CD4-positive, alpha-beta T cell treated with Interleukin-6 for 4 hours (primary cell): ENCODE measurements around the gene SELENOI.

Source experiments
- DNase-seq: peaks from one replicate; pipeline ENCODE4 v3.0.0-alpha.2; 2020; ENCODE audit warnings: mixed read lengths

The SELENOI gene

GRCh38 chr2:26412091-26412673 is 66.2 kb downstream of the SELENOI start:
- DNase-seq, result no peak

DNA sequence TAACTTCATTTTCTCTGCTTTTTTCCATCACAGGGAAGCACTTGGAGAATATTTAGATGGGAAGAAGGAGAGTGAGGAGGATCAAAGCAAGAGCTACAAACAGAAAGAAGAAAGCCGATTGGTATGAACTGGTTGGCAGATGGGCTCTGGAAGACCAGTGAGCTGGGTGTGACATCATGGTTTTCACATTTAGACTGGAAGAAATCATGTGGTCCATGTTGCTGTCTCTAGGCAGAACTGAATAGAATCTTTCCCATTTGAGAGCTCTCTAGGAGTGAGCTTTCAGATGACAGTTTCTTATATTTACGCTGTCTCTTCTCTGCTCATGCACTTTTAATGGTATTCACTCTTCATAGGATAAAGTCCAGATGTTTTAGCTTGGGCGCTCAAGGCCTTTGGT is 68.4 kb downstream of the SELENOI start:
- no peak for DNase-seq

- DNase-seq, result no peak
These were observed 76.0 kb downstream of the SELENOI start for GRCh38 chr2:26421961-26422360.

DNA sequence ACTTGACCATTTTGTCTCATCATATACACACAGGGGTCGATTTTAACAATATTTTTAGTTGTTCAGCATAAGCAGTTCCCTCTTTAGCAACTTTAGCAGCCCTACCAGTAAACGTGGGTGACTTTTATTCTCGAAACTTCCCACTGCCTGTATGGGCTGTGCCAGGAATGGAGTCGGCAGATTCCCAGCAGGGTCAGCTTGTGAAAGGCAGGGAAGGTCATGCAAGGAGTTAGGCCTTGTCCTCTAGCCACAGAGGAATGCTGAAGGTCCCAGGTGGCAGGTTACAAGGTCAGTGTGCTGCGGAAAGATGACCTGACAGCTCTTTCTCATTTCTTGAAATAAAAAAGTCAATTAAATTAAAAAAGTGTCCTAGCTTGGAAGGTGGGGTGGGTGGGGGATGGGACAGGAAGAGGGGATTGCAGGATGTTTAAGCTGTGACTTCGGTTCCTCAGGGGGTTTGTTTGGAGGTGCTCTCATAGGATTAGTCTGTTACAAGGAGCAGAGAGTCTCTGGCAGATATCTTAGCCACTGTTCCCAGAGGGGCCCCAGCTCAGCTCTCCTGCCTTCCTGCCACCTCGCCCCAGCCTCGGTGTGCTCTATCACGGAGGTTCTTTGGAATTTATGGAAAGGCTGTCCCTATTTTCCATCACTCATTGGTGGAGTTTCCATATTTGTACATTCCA is 77.1 kb downstream of the SELENOI start:
- no peak for DNase-seq

- DNase-seq, result no peak
These were observed 77.8 kb downstream of the SELENOI start for GRCh38 chr2:26423750-26424149.

DNA sequence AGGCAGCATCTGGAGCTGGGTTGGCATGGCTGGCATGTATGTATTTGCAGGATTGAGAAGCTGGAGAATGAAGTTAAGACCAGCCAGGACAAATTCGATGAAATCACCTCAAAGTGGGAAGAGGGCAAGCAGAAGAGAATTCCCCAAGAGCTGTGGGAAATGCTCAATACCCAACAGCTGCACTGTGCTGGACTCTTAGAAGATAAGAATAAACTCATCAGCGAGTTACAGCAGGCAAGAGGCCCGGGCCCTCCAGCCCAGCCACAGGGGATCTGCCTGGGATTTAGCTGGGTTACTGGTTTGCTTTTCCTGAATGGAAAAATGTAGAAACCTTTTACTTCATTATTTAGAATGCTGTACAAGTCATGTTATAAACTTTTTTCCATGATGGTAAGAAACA is 78.3 kb downstream of the SELENOI start:
- no peak for DNase-seq

- DNase-seq, result no peak
These were observed 82.9 kb downstream of the SELENOI start for GRCh38 chr2:26428846-26429245.

DNA sequence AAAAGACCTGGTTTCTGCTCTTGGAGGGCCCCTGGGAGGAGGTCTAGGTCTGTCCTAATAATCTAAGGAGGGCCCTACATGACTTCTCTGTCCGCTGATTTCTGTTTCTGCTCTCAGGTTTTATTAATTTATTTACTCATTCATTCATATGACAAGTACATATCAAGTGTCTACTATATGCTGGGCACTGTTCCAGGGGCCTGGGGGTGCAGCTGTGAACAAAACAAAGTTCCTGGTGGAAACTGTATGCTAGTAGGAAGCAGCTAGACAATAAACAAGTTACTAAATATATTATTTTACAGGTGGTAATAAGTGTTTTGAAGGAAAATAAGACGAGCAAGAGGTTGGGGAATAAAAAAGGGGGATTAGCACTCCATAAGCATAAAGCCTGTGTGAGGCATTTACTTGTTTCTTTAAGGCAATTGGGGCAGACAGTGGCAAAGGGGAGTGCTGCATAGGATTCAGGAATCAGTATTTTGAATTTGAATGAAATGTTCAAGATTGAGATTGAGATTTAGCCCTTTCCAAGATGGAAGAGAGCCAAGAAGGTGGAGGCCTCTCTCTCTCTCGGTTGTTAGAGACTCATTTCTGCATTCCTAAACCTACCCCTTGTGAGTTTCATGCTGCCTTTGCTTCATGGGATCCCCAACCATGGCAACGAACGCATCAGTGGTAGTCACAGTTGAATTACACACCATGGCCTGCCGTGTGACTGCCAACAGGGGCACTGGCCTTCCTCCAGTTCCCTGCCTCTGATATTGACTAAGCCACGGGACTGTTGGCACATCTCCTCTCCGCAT is 84.0 kb downstream of the SELENOI start:
- no peak for DNase-seq

GRCh38 chr2:26430826-26431225 is 84.9 kb downstream of the SELENOI start:
- no peak for DNase-seq

- DNase-seq, result no peak
These were observed 86.4 kb downstream of the SELENOI start for GRCh38 chr2:26432363-26432762.

GRCh38 chr2:26432859-26433258 is 86.9 kb downstream of the SELENOI start:
- no peak for DNase-seq

DNA sequence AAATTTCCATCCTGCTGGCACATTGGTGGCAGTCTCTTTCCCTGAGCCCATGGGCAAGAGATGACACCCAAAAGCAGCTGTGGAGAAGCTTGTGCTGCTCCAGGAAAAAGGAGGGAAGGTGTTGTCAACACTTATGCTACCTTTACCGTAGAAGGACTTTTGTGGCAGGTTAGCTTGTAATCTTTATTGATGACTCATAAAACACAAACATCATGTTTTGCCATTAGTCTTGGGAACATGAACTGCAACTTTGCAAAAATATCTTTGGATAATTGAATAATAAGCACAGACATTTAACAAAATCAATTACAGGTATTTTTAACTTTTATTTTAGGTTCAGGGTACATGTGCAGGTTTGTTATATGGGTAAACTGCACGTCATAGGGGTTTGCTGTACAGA is 89.2 kb downstream of the SELENOI start:
- DNase-seq, result no peak

- DNase-seq, result no peak
These were observed 92.6 kb downstream of the SELENOI start for GRCh38 chr2:26438526-26438925.

DNA sequence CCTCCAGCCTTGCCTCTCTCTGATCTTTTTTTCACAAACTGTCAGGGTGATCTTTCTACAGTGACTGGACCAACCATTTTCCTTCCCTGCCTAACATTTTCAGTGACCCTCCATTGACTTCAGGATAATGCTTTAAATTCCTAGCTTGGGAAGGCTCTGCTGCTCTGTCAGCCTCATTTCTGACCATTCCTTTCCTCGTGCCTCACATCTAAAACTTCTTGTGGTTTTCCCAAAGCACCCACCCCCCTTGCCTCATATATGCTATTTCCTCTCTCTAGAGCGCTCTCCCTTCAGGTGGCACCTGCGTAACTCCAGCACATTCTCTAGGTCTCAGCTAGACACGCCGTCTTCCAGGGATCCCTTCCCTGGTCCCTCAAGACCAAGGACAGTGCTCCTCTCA is 93.0 kb downstream of the SELENOI start:
- no peak for DNase-seq

- no peak for DNase-seq
These were observed 96.4 kb downstream of the SELENOI start for GRCh38 chr2:26442301-26442700.

- no peak for DNase-seq
These were observed 96.8 kb downstream of the SELENOI start for GRCh38 chr2:26442707-26443106.

DNA sequence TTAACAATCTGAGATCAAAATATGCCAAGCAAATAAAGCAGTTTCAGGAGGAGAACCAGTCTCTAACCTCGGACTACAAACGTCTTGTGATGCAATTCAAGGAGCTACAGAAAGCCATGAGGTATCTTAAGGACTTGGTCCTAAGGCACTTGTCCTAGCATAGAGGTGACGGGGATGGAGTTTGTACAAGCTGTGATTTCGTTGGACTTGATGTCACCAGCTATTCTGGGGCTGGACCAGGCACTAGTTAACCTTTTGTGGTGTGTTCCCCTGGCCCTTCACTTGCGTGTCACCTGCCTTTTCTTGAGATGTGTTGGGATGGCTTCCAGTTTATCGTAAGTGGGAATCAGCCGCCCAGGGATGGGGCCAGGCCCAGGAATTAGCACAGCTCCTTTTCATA is 98.3 kb downstream of the SELENOI start:
- DNase-seq, result no peak
